GM21447 (cell line): ENCODE data around the gene GRK5.
"Not testable (repeated sequence)": the region's sequence is repeated elsewhere in the genome, so short reads cannot be mapped to it uniquely, and the experiment has no call there.

Experiments used
- ATAC-seq: cut with Tn5 transposase; IDR thresholded peaks from one replicate; pipeline ENCODE4 v1.9.1; 2021; ENCODE audit not compliant: unreplicated experiment

The GRK5 gene

DNA sequence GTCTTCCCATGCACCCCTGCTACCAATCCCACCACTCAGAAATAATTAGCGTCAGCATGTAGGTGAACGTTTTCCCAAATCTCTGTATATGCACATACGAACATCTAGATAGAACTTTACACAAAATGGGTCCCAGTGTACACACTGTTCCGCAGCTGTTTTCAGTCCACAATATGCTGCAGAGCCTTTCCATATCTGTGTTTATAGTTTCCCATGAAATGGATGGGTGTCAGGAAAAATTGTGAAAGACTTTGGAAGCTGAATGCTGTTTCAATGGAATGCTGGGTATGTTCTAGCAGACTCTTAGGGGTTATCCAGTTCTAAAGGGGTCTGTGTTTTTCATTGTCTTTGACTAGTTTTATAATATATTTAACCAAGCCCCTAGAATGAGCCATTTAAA, 13.8 kb downstream of the GRK5 start:
- ATAC-seq: no peak

DNA sequence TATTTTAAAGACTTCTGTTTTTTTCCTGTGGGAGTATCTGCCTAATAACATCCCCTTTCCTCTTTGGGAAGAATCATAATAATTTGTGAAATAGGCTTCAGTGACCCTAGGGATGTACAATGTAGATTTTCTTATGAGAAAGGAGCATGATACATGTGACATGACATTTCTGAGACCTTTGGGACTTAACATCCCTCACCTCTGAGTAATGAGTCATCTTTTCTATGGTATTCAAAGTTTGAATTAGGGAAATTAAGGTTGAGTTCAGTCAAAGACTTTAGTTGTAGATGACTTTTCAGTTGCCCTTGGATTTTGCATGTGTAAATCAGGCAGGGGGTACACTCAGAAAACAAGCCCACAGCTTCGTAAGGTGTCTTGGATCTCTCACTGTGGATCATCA, 14.3 kb downstream of the GRK5 start:
- ATAC-seq: no peak

DNA sequence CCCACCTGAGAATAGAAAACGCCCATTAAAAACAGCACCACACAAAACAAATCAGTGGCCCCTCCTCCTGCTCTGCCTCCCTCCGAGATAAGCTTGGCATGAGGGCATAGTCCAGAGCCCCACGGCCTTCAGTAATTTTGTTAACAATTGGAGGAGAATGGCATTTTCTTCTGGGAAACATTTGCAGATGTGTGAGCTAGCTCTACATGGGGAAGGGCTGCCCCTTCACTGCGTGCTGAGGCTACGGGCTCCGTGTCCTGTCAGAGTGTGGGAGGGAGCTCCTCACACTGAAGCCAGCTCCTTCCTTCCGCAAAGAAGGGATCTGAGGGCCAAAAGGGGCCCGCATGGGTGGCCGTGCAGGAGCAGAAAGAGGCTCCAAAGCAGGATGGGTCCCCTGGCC, 15.2 kb downstream of the GRK5 start:
- ATAC-seq: no peak

DNA sequence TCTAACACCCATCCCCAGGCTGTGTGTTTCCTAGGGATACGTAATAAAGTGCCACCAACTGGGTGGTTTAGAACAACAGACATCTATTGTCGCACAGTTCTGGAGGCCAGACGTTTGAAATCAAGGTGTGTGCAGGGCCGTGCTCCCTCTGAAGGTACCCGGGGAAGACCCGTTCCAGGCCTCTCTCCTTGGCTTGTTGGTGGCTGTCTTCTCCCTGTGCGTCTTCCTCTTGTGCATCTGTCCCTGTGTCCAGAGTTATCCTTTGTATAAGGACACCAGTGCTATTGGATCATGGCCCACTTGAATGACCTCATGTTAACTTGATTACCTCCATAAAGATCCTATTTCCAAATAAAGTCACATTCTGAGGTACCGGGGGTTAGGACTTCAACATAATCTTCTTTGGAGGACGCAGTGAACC, 15.6 kb downstream of the GRK5 start:
- ATAC-seq: no peak

DNA sequence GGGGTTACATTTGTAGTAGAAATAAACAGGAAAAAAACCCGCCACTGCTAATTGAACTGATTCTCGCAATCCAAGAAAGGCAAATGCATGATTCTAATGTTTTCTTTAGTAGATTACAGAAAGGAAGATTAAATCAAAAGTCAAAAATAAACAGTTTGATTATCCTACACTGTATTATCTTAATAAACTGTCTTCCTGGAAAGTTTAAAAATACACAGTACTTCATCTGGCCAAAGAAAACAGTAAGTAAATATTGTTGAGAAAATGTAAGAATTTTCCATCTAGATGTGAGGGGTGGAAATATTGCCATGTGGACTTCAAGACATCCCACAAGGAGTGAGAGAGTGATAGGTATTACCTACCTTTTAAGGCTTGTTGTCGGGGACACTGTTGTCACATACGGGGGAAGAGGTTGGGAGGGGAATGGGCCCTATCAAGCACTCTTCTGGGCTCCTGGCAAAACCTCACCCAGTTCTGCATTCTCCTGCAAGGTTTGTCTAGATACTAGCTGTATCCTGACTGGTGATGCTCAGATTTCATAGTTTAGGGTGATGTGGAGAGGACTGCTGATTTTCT, 17.8 kb downstream of the GRK5 start:
- ATAC-seq: no peak

DNA sequence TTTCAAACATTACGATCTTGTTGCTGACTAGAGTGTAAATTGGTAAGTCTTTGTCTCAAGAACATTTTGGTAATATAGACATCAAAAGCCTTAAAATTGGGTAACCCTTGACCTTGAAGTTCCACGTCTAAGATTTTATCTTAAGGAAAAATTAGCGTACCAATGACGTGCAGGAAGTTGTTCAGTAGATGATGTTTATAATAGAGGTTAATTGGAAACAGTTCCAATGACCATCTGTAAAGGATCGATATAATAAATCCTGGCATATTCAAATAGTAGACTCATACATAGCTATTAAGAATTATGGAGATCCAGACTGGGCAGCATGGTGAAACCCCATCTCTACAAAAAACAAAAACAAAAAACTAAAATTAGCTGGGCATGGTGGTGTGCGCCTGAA, 20.5 kb downstream of the GRK5 start:
- no peak for ATAC-seq

DNA sequence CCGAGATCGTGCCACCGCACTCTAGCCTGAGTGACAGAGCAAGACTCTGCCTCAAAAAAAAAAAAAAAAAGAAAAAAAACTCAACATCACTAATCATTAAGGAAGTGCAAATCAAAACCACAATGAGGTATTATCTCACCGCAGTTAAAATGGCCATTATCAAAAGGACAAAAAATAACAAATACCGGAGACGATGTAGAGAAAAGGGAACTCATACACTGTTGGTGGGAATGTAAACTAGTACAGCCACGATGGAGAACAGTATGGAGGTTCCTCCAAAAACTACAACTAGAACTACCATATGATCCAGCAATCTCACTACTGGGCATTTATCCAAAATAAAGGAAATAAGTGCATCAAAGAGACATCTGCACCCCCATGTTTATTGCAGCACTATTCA, 24.3 kb downstream of the GRK5 start:
- no peak for ATAC-seq

DNA sequence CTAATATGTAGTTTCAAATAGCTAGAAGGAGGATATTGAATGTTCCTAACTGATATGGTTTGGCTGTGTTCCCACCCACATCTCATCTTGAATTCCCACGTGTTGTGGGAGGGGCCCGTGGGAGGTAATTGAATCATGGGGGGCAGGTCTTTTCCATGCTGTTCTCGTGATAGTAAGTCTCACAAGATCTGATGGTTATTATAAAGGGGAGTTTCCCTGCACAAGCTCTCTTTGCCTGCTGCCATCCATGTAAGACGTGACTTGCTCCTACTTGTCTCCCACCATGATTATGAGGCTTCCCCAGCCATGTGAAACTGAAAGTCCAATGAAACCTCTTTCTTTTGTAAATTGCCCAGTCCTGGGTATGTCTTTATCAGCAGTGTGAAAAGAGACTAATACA, 25.1 kb downstream of the GRK5 start:
- ATAC-seq: not testable (repeated sequence)

DNA sequence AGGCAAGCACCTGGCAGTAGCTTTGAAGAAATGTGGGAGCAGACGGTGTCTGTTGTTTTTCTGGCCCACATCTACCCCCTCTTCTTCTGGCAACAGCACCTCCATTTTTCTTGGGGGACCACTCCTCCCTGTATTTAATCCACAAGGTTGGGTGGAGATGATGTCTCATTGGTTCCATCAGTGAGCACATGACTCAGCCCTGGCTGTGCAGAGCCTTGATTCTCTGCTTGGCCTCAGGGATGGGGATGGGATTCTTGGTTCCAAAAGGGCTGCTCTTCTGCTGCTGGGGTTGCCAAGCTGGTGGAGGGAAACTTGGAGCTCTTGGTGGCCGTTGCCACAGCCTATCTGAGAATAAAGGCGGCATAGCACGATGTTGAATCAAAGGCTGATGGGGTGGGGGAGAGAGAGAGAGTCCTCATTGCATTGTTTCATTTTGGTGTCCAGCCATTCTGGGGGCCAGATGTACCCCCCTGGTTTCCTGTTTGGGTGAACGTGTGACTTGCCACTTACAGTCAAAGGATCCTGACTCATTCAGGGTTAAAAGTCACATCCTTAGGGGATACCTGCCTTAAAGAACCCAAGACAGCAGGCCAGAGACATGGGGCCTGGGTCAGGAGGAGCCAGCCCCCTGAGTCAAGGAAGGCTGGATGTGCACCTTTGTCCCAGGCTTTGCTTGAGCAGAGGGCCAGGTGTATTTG, 25.9 kb downstream of the GRK5 start:
- no peak for ATAC-seq

DNA sequence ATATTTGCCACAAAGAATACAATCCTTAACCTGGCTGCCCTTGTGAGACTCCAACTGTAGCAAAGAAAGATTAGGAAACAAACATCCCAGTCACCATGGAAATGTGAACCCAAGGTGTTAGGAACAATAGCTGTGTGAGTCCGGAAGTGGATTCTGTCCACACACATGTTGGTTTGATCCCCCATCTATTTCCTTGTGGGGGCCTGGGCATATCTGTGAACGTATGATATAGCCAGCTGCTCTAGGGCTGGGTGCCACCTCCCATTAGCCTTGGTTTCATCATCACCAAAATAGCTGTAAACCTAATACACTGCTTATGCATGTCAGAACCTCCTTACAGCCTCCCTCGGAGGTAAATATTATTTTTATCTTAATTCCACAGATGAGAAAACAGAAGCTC, 26.4 kb downstream of the GRK5 start:
- ATAC-seq: no peak

DNA sequence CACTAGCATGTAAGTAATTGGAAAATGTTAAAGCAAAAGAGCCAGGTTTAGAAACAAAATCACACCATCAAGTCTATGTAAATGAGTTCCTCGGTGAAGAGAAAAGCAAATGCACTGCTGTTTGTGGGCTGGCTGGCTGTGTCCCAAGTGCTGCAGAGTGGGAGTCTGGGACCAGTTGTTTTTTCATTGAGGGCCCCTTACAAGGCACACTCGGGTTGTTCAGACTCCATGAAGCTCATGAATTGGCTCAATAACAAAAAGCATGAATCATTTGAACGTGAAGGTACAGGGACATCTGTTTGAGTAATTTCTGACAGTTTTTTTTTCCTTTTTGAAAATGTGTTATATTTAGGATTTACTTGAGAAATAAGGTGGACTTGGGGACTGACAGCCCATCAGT, 28.0 kb downstream of the GRK5 start:
- ATAC-seq: no peak

DNA sequence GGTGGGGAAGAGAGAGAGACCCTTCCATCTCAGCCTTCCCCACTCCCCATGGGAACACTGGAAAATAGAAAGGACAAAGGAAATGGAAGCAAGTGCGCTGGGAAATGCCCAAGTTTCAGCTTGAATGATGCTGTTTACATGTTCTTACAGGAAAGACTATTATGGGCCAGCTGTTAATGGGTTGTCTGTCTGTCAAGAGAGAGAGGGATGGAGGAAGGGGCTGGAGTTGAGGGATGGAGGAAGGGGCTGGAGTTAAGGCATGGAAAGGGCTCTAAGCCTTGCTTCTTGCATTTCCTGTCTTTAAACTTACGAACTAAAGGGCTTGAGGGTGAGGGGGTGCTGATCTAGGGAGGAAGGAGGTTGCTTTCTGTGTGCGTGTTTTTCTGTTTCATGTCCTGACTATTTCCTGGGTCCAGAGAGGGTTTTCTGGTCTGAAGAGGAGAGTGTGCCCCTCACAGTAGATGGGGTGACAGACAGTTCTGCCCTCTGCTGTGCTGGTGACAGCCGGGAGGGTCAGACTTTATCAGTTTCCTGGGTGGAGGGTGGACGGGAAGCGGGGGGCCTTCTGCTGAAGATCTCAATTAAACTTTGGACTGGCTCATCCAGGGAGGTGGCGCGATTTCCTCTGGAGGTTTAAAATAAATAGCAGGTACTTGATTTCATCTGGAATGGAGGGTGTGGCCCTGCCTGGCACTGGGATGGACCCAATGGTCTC, 30.5 kb downstream of the GRK5 start:
- ATAC-seq: no peak

DNA sequence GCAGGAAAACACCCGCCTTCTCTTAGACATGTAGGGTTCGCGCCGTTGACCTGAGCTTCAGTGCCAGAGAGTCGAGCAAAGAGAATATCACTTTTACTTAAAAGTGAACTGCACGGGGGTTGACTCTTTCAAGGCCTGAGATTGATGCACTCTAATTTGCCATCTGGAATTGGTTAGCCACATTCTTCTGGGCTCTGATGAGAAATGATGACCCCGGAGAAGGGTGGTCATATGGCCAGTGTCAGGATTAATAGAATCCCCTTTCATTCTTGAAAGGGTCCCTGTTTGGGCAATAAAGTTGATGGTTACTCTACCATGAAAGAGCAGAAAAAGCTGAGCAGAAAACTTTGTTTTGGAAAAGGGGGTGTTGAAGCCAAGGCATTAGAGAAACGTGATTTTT, 31.2 kb downstream of the GRK5 start:
- ATAC-seq: no peak

DNA sequence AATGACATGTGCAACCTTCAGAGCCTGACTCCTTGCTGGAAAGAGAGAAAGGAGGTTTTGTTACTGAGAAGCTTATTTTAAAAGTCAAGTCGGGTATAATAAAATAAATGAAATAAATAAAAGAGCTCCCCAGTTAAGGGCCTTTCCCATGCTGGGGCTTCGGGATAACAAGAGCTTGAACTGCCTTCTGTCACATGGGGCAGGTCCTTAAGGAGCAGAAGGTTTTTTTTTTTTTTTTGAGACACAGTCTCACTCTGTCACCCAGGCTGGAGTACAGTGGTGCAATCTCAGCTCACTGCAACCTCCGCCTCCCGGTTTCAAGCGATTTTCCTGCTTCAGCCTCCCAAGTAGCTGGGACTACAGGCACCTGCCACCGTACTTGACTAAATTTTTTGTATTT, 31.6 kb downstream of the GRK5 start:
- not testable (repeated sequence) for ATAC-seq

DNA sequence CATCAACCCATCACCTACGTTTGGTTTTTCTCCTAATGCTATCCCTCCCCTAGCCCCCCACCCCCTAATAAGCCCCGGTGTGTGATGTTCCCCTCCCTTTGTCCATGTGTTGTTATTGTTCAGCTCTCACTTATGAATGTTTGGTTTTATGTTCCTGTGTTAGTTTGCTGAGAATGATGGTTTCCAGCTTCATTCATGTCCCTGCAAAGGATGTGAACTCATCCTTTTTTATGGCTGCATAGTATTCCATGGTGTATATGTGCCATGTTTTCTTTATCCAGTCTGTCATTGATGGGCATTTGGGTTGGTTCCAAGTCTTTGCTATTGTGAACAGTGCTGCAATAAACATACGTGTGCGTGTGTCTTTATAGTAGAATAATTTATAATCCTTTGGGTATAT, 32.3 kb downstream of the GRK5 start:
- ATAC-seq: not testable (repeated sequence)

DNA sequence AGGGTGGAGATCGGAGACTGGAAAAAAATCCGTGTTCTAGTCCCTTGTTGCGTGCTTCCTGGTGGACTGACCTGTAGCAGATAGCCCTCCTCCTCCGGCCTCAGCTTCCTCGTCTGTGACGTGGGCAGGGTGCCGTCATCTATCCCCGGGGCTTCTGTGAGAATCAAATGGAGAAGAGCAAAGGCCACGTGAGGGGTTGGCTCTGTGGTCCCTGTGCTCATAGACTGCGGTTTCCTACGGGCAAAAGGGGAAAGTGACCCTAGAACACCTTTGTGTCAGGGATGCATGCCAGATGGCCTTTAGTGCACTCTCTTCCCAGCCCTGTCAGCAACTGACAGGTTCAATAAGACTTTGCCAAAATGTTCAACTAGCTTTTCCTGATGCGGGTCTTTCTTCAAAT, 33.7 kb downstream of the GRK5 start:
- no peak for ATAC-seq

DNA sequence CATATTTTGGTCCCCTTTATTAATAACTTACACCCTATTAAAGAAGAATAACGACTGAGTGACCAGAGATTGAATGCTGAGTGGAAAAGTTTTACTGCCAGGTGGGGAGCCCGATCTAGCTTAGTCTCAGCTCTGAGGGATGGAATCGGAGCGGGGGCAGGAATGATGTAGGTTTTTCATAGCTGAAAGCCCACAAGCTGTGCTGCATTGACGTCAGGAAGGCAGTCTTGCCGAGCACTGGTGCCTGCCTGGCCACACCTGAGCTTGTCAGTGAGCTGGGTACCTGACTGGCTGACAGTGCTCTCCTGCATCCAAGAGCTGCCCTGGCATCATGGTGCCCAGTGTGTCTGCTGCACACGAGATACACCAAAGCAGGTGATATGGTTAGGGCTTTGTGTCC, 34.8 kb downstream of the GRK5 start:
- ATAC-seq: no peak

DNA sequence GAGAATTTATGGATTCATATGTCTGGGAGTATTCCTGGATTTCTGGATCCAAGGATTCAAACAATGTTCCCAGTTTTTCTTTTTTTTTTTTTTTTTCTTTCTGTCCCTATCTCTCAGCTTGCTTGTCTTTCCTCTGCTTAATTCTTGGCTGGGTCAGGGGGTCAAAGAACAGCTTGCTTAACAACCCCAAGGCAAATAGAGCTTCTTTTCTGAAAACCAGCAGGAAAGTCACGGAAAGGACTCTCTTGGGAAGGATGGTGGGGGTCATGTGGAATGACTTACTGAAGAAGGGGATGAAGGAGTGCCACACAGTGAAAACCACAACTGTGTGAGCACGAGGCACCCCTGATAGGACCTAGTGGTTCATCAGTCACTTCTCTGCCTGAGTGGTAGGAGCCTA, 36.1 kb downstream of the GRK5 start:
- ATAC-seq: no peak

DNA sequence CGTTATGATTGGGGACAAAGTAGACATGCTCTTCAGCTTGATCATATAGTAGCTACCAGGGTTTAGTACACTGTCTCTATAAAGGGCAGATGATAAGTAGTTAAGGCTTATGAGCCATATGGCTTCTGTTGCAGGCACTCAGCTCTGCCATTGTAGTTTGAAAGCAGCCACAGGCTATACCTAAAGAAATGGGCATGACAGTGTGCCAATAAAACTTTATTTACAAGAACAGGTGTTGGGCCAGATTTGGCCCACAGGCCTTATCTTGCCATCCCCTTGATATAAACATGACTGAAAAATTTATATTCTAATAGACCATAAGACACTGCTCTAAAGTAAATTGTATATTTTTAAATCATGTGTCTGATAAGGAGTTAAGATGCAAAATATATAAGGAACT, 36.6 kb downstream of the GRK5 start:
- ATAC-seq: no peak

DNA sequence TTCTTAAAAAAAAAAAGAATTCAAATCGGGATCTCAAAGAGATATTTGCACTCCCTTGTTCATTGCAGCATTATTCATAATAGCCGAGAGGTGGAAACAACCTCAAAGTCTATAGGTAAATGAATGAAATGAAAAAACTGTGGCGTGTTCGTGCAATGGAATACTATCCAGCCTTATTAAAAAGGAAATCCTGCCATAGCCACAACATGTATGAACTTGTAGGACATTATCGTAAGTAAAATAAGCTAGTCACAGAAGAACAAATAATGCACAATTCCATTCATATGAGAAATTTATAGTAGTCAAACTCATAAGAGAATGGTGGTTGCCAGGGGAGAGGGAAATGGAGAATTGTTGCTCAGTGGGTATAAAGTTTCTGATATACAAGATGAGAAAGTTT, 37.9 kb downstream of the GRK5 start:
- no peak for ATAC-seq

DNA sequence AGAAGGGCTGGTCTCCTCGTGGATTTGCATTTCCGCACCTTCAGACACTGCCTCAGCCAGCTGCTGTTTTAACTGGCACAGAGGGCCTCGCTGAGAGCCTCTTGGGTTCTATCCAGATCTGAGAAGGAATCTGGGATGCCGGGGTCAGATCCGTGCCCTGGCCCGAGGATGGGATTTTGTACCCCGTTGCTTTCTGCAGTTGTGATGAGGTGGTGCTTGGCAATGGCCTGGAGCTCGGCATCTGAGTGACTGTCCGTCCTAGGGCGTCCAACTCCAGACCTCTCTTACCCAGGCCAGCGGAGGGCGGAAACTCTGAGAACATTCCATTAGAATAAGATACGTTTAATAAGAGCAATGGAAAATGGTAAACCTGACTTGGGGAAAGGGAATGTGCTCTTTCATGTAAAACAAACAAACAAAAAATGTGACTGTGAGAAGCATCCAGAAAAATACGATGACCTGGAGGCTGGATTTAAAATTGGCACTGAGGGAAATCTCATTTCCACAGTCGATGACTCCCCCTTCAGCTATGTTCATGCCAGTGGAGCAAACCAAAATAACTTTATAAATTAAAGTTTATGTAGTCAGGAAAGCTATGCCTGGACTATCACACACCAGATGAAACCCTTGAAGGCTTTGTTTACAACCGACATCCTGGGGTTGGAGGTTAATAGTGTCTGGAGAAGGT, 39.6 kb downstream of the GRK5 start:
- no peak for ATAC-seq

DNA sequence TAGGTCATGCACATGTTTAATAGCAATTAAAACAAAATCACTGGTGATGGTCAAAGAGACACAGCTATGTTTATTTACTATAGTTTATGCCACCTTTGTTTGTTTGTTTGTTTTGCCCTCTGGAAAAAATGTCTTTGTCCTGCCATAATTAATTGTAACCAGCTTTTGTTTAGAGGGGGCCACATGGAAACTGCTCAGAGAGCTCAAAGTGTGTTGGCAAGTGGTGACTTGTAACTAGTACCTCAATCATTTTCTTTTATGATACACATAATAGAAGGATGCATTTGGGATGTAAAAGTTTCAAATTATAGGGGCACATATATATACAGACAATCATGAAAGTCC, 40.2 kb downstream of the GRK5 start:
- ATAC-seq: no peak
